GM18870 (cell line): Measurements from ENCODE around the gene SFT2D2.

Experiments
- ATAC-seq: cut with Tn5 transposase; IDR thresholded peaks from one replicate; pipeline ENCODE4 v1.9.1; 2021; ENCODE audit warnings: moderate library complexity; ENCODE audit not compliant: unreplicated experiment

SFT2D2 gene

DNA sequence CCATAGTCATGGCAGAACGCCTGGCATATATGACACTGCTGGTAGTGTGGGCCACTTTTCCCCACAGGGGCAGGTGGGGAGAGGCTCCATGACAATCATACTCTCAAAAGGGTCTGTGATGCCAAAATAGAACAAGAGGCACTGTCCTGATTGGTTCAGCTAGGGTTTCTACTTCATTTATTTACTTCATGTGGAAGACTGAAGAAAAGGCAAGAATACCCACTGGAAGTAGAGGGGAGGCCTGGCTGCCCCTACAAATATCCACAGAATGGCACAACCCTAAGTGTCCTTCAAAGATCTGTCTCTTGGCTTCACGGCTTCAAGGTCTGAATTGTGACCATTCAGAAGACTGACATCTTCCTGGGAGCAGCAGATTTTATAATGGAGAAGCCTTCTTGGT lies 4.5 kb upstream of the SFT2D2 start:
- ATAC-seq = no peak

DNA sequence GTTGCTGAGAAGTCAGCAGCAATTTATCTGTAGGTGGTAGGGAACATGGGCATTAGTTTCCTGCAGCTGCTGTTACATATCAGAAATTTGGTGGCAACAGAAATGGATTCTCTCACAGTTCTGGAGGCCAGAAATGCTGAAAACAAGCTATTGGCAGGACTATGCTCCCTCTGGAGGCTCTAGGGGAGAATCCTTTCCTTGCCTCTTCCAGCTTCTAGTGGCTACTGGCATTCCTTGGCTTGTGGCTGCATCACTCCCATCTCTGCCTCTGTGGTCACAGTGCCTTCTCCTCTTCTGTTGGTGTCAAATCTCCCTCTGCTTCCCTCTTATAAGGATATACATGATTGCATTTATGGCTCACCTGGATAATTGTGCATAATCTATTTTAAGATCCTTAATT lies 2.5 kb upstream of the SFT2D2 start:
- ATAC-seq = no peak

DNA sequence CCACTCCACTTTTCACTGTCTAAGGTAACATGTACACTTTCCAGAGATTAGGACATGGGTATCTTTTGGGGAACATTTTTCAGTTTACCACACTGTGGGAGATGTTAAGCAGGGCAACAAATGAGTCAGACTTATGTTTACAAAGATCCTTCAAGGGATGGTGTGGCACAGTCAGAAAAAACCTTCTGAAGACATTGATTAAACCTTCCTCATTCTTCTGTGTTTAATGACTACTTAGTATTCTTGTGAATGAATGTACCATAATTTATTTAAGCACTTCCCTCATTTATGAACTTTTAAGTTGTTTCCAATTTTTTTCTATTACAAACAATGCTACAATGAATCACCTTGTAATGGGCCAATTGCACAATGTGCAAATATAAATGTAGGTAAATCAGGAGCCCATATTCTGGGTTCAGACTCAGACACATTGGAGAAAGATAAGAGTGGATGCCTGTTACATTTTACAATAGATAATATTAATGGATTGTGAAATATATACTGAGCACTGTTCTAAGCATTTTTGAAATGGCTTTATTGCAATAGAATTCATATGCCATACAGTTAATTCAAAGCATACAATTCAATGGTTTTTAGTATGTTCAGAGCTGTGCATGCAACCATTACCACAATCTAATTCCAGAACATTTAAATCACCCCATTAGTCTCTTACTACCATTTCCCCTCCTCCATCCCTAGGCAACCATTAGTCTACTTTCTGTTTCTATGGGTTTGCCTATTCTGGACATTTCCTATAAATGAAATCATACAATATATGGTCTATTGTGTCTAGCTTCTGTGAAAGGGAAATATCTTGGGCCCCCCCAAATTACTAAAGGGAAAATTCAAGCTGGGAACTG lies 1.9 kb upstream of the SFT2D2 start:
- no peak for ATAC-seq

DNA sequence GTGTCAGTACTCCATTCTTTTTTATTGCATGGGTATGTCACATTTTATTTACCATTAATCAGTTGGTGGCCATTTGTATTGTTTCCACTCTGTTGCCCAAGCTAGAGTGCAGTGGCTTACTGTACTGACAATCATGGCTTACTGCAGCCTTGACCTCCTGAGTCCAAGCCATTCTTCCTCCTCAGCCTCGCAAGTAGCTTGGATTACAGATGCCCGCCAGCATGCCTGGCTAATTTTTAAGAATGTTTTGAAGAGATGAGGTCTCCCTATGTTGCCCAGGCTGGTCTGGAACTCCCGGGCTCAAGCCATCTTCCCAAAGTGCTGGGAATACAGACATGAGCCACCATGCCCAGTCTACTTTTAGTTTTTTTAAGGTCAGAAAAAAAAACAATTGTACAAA lies 813 bp upstream of the SFT2D2 start:
- no peak for ATAC-seq

DNA sequence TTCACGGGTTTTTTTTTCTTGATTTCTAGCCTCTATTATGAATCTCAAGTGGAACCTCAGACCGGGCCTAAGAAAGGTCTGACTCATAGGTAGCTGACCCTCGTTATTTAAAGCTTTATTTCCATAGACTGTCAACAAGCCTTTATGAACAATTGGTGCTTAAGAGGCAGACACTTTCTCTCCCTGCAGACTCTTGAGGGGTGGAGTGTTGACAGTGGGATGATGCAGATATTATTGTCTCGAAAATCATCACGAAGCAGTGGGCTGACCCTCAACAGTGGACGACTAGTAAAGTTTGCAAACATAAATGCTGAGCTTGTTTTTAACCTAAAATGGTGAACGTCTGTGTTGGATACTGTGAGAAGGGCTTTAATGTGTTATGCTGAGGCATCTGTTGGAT lies 1.8 kb downstream of the SFT2D2 start:
- peak; percentile 7 for ATAC-seq

DNA sequence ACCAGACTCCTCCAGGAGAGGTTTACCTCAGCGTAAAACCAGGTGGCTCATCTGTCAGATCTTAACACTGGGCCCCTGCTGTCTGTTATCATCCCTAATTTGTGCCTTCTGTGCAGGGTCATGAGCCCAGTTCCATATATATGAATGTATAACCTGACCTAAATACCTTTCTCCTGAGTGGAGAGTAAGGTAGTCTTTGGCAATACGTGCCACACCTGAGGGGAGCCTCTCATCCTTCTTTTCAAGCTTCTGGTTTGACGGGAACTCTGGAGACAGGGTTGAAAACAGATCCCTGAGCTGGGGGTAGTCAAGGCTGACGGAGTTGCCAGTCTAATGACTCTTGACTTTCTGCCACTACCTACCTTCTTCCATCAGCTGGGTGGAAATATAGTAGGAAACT lies 4.1 kb downstream of the SFT2D2 start:
- ATAC-seq = no peak

DNA sequence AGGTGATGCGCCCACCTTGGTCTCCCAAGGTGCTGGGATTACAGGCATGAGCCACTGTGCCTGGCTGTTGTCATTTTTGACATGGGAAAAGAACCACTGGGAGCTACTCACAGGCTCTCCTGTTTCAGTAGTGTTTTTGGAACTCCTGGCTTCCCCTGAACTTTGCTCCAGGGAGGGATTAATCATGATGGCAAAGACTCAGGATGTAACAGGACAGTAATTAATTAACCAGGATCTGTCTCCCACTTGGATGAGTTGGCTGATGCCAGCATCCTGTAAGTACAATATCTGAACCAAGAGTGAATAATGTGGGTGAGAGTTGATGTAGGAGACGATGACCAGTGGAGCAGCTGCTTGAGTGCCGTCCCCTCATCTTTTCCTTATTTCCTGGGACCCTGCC lies 4.9 kb downstream of the SFT2D2 start:
- ATAC-seq = no peak

DNA sequence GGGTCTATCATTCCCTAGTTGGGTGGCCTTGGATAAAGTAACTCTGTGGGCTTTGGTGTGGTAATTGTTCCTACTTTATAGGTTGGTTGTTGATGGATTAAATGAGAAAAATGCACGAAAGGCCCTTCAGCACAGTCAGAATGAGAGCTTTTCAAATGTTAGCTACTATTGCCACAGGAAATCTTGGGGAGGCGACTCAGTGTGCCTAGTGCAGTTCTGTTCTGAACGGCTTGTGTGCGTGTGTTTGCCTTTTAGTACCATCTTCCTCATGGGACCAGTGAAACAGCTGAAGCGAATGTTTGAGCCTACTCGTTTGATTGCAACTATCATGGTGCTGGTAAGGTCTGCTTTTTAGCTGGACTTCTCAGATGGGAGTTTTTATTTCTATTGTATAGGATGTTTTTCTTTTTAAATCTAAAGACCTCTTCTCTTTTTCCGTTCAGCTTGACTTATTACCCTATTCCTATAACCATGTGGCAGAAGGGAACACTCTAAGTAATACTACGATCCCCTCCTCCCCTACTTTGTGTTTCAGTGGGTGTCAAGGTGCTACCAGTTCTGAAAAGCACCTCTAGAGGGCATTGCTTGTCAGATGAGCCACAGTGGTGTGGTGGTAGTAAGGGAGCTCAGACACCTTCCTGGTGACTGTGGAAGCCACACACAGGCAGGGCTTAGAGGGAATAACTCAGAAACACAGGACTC lies 9.2 kb downstream of the SFT2D2 start:
- no peak for ATAC-seq

DNA sequence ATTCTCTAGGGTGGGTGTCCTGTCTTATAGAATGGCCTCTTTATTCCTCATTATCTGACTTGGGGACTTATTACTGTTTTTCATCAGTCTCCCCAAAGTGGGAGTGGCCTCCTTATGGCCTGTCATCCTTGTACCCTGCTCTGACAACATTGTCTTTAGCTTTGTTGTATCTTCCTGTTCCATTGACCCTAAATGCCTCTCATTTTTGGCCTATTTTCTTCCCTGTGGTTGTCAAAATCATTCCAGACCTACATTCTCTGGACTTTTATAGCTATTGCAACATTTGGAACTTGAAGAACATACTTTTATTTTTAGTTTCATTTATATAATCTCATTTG lies 9.7 kb downstream of the SFT2D2 start:
- no peak for ATAC-seq

DNA sequence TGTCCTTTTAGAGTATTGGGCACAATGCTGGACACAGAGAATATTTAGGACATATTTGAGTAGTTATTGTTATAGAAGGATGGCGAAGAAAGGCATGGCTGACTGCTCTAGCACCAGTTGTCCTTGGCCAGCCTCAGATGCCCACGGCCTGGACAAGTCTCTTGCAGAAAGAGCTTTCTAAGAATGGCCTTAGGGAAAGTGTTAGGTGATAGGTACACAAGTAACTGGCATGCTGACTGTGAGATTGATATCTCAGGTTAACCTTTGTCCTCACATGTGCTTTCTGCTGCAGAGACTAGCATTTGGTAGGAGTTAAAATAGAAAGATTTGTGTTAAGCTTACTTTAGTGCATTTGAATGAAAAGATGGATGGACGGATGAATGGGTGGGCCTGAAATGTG lies 10.1 kb downstream of the SFT2D2 start:
- ATAC-seq = no peak

DNA sequence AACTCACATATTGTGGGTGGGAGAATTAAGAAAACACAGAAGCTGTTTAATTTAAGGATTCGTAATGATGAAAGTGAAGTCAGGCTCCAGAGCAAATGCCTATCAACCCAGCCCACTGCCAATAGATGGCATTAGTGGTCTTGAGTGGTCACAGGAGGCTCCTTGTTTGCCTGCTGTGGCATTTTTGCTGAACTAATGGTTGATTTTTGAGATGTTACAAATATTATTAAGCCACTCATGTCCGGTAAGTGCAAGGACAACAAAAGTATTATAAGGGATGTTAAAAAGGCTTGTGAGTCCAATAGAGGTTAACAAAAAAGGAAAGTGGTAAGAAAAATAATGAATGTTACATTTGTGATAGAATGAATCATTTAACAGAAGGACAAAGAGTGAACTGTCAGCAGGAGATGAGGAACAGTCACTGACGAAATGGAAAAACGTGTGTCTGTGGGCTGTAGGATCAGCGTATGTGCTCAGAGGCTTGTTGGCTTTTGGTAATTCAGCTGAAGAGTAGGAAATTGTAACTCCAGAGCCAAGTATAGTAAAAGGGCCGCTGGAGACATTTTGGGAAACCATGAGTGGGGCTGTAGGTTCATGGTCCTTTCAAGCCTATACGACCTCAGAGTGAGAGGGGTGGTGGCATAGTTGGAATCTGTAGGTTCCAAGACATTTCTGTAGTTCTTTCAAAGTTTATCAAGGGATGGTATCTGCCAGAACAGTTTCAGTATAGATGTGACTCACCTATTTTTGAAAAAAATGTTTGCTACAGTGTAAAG lies 11.2 kb downstream of the SFT2D2 start:
- ATAC-seq = no peak

DNA sequence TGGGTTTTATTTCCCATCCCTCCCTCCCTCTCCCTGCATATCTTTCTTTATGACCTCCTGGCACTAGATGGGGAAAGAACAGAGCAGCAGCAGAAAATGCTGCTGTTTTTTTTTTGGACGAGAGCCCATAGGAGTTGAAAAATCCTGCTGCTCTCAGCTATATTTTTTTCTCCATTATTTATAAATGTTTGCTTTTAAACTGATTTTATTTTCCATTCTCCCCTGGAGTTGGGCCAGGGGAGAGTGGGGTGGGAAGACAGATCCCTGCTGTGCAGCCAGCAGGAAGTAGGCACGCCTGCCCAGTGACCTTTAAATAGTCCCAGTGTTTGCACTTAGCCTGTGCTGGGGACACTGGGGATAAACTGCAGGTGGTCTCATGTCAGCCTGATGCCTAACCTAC lies 17.4 kb downstream of the SFT2D2 start:
- ATAC-seq = no peak

DNA sequence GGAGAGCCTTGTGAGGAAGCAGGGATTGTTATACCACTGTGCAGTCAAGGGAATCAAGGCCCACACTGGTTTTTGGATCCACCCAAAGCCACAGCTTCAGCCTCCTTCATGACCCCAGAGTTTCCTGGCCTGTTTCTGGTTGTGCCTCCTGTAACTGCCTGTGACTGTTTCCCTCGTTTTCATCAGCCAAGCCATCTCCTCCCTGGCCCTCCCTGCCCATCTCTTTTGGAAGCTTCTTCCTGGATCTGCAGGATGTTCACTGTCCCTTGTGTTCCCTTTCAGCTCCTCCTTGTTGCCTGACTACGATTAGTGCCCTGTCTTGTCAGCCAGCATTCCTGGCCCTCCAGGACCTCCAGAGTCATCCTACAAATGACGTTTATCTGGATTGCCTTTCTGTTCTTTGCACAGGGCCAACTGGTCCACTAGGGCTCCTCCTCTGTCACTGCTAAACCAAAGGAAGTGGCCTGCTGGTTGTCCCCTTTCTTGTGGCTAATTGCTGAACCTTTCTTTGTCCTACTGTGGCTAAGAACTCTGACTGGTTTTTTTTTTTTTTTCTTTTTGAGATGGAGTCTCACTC lies 17.9 kb downstream of the SFT2D2 start:
- ATAC-seq = no peak

DNA sequence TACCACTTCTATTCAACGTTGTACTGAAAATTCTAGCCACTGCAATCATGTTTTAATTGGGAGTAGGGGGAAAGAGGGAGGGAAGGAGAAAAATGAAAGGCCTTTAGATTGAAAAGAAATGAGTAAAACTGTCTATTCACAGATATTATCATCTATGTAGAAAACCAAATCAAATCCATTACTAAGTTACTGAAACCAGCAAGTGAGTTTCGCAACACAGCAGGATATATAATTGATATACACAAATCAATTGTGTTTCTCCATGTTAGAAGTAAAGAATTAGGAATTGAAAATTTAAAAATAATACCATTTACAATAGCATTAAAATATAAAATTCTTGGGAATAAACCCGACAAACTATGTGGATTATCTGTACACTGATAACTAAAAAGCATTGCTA lies 19.2 kb downstream of the SFT2D2 start:
- no peak for ATAC-seq

DNA sequence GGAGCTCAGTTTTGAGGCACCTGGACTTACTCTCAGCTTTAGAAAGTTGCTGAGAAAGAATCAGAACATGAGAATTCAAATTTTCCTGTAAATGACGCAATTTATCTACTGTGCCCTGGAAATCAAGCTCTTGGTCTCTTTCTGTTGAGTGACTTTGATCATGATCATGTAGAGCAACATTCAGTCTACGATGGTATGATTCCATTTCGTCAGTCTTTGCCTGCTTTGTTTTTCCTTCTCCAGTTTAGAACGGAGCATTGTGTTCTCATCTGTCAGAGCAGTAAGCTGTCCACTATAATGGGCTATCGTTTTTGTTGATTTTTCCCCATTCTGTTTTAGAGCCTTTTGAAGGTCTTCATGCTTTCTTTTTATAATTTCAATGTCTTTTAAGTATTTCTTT lies 20.7 kb downstream of the SFT2D2 start:
- no peak for ATAC-seq

DNA sequence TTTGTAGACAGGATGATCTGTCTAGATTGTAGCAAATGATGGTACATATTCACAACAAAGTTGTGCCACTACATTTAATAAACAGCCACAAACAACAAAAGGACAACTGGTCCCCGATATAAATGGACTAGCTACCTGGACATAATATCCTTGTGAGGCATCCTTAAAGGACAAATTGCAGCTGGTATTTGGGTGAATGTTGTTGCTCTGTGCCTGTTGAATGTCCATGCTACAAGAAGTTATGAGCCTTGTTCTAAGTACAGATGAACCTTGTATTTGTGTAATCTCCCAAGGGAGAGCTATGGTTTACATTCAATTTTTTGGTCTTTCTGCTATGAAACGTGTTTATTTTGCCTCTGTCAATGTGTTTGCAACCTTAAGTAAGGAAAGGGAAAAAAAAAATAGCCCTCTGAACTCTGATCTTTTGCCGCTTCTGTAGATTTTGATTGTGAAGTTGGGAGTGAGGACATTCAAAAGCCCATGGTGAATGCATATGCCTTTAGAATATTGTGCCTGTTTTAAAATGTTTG lies 26.5 kb downstream of the SFT2D2 start:
- ATAC-seq = no peak

DNA sequence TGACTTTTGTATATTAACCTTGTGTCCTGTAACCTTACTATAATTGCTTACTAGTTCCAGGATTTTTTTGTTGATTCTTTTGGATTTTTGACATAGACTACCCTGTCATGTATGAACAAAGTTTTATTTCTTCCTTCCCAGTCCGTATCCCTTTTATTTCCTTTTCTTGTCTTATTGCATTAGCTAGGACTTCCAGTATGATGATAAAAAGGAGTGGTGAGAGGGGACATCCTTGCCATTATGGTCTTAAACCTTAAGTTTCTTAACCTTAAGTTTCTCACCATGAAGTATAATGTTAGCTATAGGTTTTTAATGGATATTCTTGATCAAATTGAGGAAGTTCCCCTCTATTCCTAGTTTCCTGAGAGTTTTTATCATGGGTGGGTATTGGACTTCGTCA lies 30.4 kb downstream of the SFT2D2 start:
- no peak for ATAC-seq

DNA sequence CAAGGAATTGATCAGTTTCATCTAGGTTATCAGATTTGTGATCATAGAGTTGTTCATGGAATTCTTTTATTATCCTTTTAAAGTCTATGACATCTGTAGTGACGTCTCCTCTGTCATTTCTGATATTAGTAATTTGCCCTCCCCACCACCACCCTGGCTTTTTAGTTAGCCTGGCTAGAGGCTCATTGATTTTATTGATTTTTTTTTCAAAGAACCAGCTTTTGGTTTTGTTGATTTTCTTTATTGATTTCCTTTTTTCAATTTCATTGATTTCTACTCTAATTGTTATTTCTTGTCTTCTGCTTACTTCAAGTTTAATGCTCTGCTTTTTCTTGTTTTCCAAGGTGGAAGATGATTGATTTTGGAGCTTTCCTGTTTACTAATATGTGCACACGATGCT lies 31.6 kb downstream of the SFT2D2 start:
- ATAC-seq = no peak

DNA sequence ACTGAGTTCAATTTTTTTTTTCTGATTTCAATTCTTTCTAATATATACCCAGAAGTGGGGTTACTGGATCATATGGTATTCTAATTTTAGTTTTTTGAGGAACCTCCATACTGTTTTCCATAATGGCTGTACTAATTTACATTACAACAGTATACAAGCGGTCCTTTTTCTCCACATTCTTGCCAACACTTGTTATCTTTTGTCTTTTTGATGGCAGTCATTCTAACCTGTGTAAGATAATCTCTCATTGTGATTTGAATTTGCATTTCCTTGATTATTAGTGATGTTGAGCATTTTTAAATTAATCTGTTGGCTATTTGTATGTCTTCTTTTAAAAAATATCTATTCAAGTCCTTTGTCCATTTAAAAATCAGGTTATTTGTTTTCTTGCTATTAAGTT lies 33.8 kb downstream of the SFT2D2 start:
- no peak for ATAC-seq

DNA sequence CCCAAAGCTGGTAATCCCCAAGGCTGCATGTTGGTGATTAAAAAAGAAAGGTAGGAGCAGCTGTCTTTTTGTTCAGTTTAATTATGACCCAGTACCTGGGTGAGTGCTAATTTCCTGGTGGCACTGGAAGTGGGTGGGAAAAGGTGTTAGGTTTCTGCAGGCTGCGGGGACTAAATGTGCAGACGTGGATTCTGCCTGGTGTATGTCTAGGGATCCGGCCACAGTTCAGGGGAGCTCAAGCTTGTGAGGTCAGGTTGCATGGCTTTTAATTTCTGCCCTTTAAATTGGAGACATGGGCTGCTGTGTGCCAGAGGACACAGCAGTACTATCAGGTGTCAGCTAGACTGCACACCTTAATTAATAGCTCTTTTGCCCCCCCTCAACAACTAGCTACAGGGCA lies 34.6 kb downstream of the SFT2D2 start:
- no peak for ATAC-seq

DNA sequence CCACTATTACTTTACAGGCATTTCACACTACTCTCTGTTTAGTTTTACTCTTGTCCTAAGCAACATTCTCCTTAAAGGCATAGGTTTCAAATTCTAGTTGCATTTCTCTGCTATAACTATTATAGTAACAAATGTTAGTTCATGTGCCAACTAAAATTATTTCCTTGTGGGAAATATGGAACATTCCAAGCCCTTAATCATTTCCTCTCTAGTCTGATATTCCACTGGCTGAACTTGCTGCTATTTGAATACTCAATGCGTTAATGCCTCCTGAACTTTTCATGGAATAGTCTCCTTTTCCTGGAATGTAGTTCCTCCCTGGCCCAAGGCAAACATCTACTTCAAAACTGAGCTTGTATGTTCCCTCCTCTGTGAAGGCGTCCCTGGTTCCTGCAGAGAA lies 35.6 kb downstream of the SFT2D2 start:
- no peak for ATAC-seq
